NCI-H1930 (cell line): ENCODE results near the gene METTL17.
"Not testable (repeated sequence)": the region's sequence is repeated elsewhere in the genome, so short reads cannot be mapped to it uniquely, and the experiment has no call there.

Source experiments
- DNase-seq, 2 experiments: peaks; one replicate each; lab custom pipeline; 2025; lab: John Stamatoyannopoulos, UW

METTL17 gene

GRCh38 chr14:21024585-21025370, 35.0 kb downstream of the METTL17 start, which contains the start of gene NDRG2:
Gene NDRG2, minus strand, starts transcription at chr14:21025061. Its CDS starts 1,746 bp downstream, at chr14:21023315.
- no peak for DNase-seq

- no peak for DNase-seq
Observed at GRCh38 chr14:21025371-21026273, 35.8 kb downstream of the METTL17 start.

- DNase-seq = no peak
Observed at GRCh38 chr14:21026274-21026987, 36.7 kb downstream of the METTL17 start.

GRCh38 chr14:21026988-21027315, 37.2 kb downstream of the METTL17 start:
- DNase-seq = no peak

- DNase-seq = no peak
Observed at GRCh38 chr14:21029917-21030316, 40.1 kb downstream of the METTL17 start, which contains the start of gene TPPP2. Gene TPPP2, plus strand, starts transcription at chr14:21030217. Its CDS starts 365 bp downstream, at chr14:21030582.

- DNase-seq = no peak
Observed at GRCh38 chr14:21030531-21030930, 40.8 kb downstream of the METTL17 start.

GRCh38 chr14:21032326-21033132, 42.7 kb downstream of the METTL17 start:
- DNase-seq = no peak

GRCh38 chr14:21033133-21033698, 43.4 kb downstream of the METTL17 start:
- DNase-seq = no peak

- DNase-seq = no peak
Observed at GRCh38 chr14:21034707-21035106, 44.9 kb downstream of the METTL17 start, which contains the start of gene RNASE13. Gene RNASE13, minus strand, starts transcription at chr14:21034807. Its CDS starts 519 bp downstream, at chr14:21034288.

- DNase-seq = no peak
Observed at GRCh38 chr14:21036751-21037150, 47.0 kb downstream of the METTL17 start.

GRCh38 chr14:21037156-21037555, 47.4 kb downstream of the METTL17 start:
- no peak for DNase-seq

- DNase-seq = no peak
Observed at GRCh38 chr14:21038441-21039422, 49.0 kb downstream of the METTL17 start.

- no peak for DNase-seq
Observed at GRCh38 chr14:21039585-21040369, 50.0 kb downstream of the METTL17 start.

- DNase-seq = no peak
Observed at GRCh38 chr14:21040370-21040925, 50.7 kb downstream of the METTL17 start.

GRCh38 chr14:21040941-21041340, 51.2 kb downstream of the METTL17 start:
- not testable (repeated sequence) for DNase-seq

GRCh38 chr14:21041676-21042433, 52.1 kb downstream of the METTL17 start, which contains the start of gene RNASE7:
Gene RNASE7, plus strand, starts transcription at chr14:21042362. Its CDS starts 631 bp downstream, at chr14:21042993.
- DNase-seq = no peak

- no peak for DNase-seq
Observed at GRCh38 chr14:21042918-21043317, 53.1 kb downstream of the METTL17 start.
